Measurements from ENCODE around the gene HDAC9. TPM values are rescaled to one million over a fixed set of nuclear protein-coding genes. Genes with fewer than 3 reads are reported as not detected.

The HDAC9 gene
- total and polyA plus RNA-seq, 2 of the 13 experiments (the other 11 are each of a cell fraction or from before 2014, with no cell fraction given): 0.05 to 0.07 TPM

DNA sequence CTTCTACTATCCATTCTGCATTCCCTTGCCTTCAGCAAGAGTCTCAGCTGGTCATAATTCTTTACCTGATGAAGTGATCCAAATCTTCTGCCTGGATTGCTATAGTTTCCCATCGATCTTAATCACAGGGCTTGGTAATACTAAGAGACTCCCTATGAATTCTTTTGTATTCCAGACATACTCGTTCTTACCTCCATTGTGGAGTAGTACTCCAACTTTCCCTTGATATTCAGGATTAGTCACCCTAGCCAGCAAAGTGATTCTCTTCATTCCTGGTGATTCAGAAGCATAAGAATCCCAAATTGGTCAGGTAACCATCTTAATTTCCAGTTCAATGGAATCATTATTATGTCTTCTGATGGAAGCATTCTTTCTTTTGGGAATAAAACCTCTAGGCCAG lies 525.2 kb downstream of the HDAC9 start:
- BruUV-seq (replicated peaks): no TSS peak
- H4K20me1 ChIP-seq (ENCODE audit: insufficient read depth, low read length): no peaks in the 10 kb centered on the region
- DNase-seq (ENCODE audit: low spot score) (no peak), FAIRE-seq (no peak), ATAC-seq (no peak)
- peaks cover 84% of the 10 kb centered on the region for H3K9me3 ChIP-seq (ENCODE audit: low read length)
- H3K4me1 ChIP-seq (ENCODE audit: insufficient read depth, low read length): no peaks in the 10 kb centered on the region
- H3K27me3 ChIP-seq (ENCODE audit: control insufficient read depth in 1 of 2, insufficient read depth in 2 of 2, low read length in 2 of 2): no peaks in the 10 kb centered on the region
- no peaks in the 10 kb centered on the region for H3K79me2 ChIP-seq (ENCODE audit: insufficient read depth, low read length)
- in situ Hi-C loops (cut with HindIII; ENCODE audit: extremely low pct_ligation_motif_present, low pct_unique_long_range_greater_than_20kb) (no loop called here), intact Hi-C loops (cut with micrococcal nuclease; ENCODE audit: unreplicated experiment) (no loop called here)
- ChIA-PET CTCF (ENCODE audit: low intra/inter-chr PET ratio, low total read pairs) (no interaction called here), POLR2A (no interaction called here)
- no peaks in the 10 kb centered on the region for H3K36me3 ChIP-seq (replicated peaks in 1 of 2; ENCODE audit: control insufficient read depth in 1 of 2, insufficient read depth in 2 of 2, low read length in 2 of 2)
- 0% methylated on average over 2 of the region's 2 CpGs for WGBS (ENCODE audit: low lambda C conversion rate)
- no peak overlapping the region for H3K4me3 ChIP-seq (replicated peaks in 1 of 3; ENCODE audit: insufficient read depth in 1 of 3, low read depth in 2 of 3, low read length in 3 of 3)
- no peak overlapping the region for H3K9ac ChIP-seq (ENCODE audit: insufficient read depth, low read depth, low read length)
- H3K27ac ChIP-seq (ENCODE audit: extremely low read length, insufficient read depth, low read length): no peak overlapping the region
- TF ChIP-seq PHF8 (CRISPR knock-in tag; IDR thresholded peaks at IDR 0.05): no peak
- no peak for TF ChIP-seq ZNF687 (CRISPR knock-in tag; IDR thresholded peaks at IDR 0.05)
- TF ChIP-seq ZNF607 (CRISPR knock-in tag; IDR thresholded peaks at IDR 0.05; ENCODE audit: borderline replicate concordance): no peak
- TF ChIP-seq ZNF333 (CRISPR knock-in tag; IDR thresholded peaks at IDR 0.05; ENCODE audit: borderline replicate concordance): no peak
- TF ChIP-seq, protein P1, sequence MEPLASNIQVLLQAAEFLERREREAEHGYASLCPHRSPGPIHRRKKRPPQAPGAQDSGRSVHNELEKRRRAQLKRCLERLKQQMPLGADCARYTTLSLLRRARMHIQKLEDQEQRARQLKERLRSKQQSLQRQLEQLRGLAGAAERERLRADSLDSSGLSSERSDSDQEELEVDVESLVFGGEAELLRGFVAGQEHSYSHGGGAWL (CRISPR knock-in tag; IDR thresholded peaks at IDR 0.05): no peak
- TF ChIP-seq ZNF530 (CRISPR knock-in tag; IDR thresholded peaks at IDR 0.05; ENCODE audit: low read depth): no peak
- no peak for TF ChIP-seq RFXANK (CRISPR knock-in tag; IDR thresholded peaks at IDR 0.05)
- no peak for TF ChIP-seq ZNF296 (CRISPR knock-in tag; conservative IDR thresholded peaks at IDR 0.05)
- TF ChIP-seq FUBP1 (CRISPR knock-in tag; IDR thresholded peaks at IDR 0.05; ENCODE audit: borderline replicate concordance): no peak
- no peak for TF ChIP-seq RBM39 (IDR thresholded peaks at IDR 0.05; ENCODE audit: low read depth, low read length, poor library complexity, severe bottlenecking)
- no peak overlapping the region for H2AFZ ChIP-seq (ENCODE audit: low read length)
- no peak overlapping the region for H3K4me2 ChIP-seq (ENCODE audit: low read depth, low read length)
